ENCODE measurements around the gene RNPEPL1.

GRCh38 chr2:240563951-240564560 is 4.2 kb upstream of the RNPEPL1 start:
- no peak for TF ChIP-seq CTCF (IDR thresholded peaks at IDR 0.05)
- TF ChIP-seq HEYL (CRISPR knock-in tag; IDR thresholded peaks at IDR 0.05) = no peak
- no peak for TF ChIP-seq PHF8 (IDR thresholded peaks at IDR 0.05; ENCODE audit: borderline replicate concordance, low read depth)
- no peak for TF ChIP-seq RAD21 (conservative IDR thresholded peaks at IDR 0.05 in 1 of 2, IDR thresholded peaks at IDR 0.05 in 1 of 2)
- no peak for TF ChIP-seq POLR2A (IDR thresholded peaks at IDR 0.05; ENCODE audit: low read length)
- no peak for TF ChIP-seq E2F6 (IDR thresholded peaks at IDR 0.05; ENCODE audit: borderline replicate concordance, low read depth)

All from A549 (cell line).